Activated CD8-positive, alpha-beta memory T cell treated with anti-CD3 and anti-CD28 coated beads, Interleukin-2, amount 10 ng/mL, durations not matched to agents 7 days and 5 days (primary cell): ENCODE results near the gene SPSB2. TPM values are rescaled to one million over a fixed set of nuclear protein-coding genes. Genes with fewer than 3 reads are reported as not detected.
"Not testable (repeated sequence)": the region's sequence is repeated elsewhere in the genome, so short reads cannot be mapped to it uniquely, and the experiment has no call there.

Experiments used
- ATAC-seq: fragments of 150-1000 bp; cut with Tn5 transposase; one replicate; pipeline ENCODE4 v1.10.0; 2021; ENCODE audit warnings: moderate library complexity
- CTCF ChIA-PET: fragments of 350-600 bp; sonication (Branson Sonifier 250); formaldehyde crosslinking; loops from one replicate; lab custom pipeline; 2021; ENCODE audit warnings: antibody characterized with exemption; lab: Charles Lee
- DNase-seq: peaks from one replicate; pipeline ENCODE4 v3.0.0-alpha.2; 2020
- H3K27ac Mint-ChIP-seq: one replicate; pipeline ENCODE4 v1.8.0; 2021; ENCODE audit warnings: mild to moderate bottlenecking, mixed read lengths
- H3K27me3 Mint-ChIP-seq: one replicate; pipeline ENCODE4 v1.8.0; 2021; ENCODE audit warnings: mixed read lengths
- H3K36me3 Mint-ChIP-seq: one replicate; pipeline ENCODE4 v1.8.0; 2021; ENCODE audit warnings: mild to moderate bottlenecking, mixed read lengths
- H3K4me1 Mint-ChIP-seq: one replicate; pipeline ENCODE4 v1.8.0; 2021; ENCODE audit warnings: mixed read lengths
- H3K4me3 Mint-ChIP-seq: one replicate; pipeline ENCODE4 v1.8.0; 2021; ENCODE audit warnings: mild to moderate bottlenecking, moderate library complexity, mixed read lengths
- H3K9me3 Mint-ChIP-seq: one replicate; pipeline ENCODE4 v1.8.0; 2022; ENCODE audit warnings: low read depth, mixed read lengths
- total RNA-seq, 2 experiments: library from RNA; stranded (reverse); gene quantifications; one replicate each; pipeline ENCODE4 v1.2.3, GENCODE V29; 2021

SPSB2 gene
- total RNA-seq, 2 experiments from 2014 or later: 10.5 to 14.4 TPM

DNA sequence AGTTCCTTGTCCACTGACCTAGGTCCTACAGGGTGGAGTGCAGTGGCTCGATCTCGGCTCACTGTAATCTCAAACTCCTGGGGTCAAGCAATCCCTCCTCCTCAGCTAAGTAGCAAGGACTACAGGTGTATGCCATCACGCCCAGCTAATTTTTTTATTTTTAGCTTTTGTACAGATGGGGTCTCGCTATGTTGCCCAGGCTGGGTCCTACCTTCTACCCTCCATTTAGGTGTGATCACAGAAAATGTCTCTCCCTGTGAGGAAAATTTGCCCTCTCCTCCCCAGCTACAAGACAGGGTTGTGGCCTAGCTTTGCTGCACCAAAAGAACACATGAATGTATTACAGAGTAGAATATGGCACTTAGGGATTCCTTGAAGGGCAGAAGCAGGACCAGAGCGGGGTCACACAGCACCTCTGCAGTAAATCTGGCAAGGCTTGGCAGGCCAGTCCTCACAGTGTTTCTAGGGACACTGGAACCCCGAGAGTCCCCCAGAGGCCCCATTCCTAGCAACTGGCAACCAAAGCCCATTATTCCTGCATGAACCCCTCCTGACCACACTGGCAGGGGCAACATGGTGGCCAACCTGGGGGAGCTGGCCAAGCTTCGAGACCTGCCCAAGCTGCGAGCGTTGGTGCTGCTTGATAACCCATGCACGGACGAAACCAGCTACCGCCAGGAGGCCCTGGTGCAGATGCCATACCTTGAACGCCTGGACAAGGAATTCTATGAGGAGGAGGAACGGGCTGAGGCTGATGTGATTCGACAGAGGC lies 39.2 kb upstream of the SPSB2 start:
- CTCF ChIA-PET: interaction anchor here (1.0 to 2.5 kb wide), 5 partner anchors 12 to 41 kb away, joined by 3 to 12 read pairs (median 6); partner anchors contain the start of gene SPSB2
- ATAC-seq: no peak
- H3K4me3 Mint-ChIP-seq: peak overlapping the region; percentile 92
- H3K27me3 Mint-ChIP-seq: no peaks in the 10 kb centered on the region
- no peak for DNase-seq
- H3K4me1 Mint-ChIP-seq: peaks cover 36% of the 10 kb centered on the region
- peaks cover 11% of the 10 kb centered on the region for H3K36me3 Mint-ChIP-seq
- H3K9me3 Mint-ChIP-seq: no peaks in the 10 kb centered on the region
- H3K27ac Mint-ChIP-seq: peak overlapping the region; percentile 42

DNA sequence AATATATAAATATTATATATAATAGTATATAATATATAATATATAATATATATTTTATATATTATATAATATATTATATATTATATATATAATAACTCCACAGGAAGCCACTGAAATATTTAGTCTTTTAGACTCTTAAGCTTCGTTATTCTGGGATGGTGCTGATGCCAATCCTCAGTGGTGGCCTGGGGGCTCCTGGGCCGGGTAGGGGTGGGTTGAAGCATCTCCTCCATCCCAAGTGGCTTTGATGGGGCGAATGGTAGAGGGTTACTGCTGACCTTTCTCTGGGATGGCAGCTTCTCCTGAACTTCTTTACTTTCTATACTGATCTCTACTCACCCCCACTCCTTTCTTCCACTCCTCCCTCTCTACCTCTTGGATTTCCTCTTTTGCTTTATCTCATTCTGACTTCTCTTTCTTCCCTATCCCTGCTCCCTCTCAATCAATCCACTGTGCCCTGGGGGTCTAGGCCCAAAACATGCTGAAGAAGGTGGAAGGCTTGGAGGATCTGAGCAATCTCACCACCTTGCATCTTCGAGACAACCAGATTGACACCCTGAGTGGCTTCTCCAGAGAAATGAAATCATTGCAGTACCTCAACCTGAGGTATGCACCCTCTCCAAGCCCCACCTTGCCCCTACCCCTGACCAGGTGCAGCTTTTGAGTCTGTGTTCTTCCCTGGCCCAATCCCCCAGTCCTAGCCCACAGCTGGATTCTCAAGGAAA lies 36.5 kb upstream of the SPSB2 start:
- no peak overlapping the region for H3K27ac Mint-ChIP-seq
- DNase-seq (no peak), ATAC-seq (no peak)
- no peaks in the 10 kb centered on the region for H3K36me3 Mint-ChIP-seq
- no peak overlapping the region for H3K4me3 Mint-ChIP-seq
- no peaks in the 10 kb centered on the region for H3K9me3 Mint-ChIP-seq
- CTCF ChIA-PET: interaction anchor here (1.6 to 6.4 kb wide), 5 partner anchors 16 to 40 kb away, joined by 4 to 33 read pairs (median 16); partner anchors contain the start of genes ATN1 and SPSB2
- peaks cover 14% of the 10 kb centered on the region for H3K4me1 Mint-ChIP-seq
- no peaks in the 10 kb centered on the region for H3K27me3 Mint-ChIP-seq

DNA sequence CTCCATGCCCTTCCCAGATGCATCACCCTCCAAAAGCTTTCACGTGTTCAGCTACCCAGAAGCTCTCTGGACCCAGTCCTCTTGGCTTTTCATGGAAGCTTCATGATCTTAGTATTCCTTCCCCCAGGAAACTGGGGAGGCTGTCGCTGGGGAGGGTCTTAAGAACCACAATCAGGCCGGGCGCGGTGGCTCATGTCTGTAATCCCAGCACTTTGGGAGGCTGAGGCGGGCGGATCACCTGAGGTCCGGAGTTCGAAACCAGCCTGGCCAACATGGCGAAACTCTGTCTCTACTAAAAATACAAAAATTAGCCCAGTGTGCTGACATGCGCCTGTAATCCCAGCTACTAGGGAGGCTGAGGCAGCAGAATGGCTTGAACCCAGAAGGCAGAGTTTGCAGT lies 35.0 kb upstream of the SPSB2 start:
- DNase-seq, H3K27ac Mint-ChIP-seq, H3K36me3 Mint-ChIP-seq, H3K9me3 Mint-ChIP-seq, ATAC-seq, H3K27me3 Mint-ChIP-seq, H3K4me1 Mint-ChIP-seq, H3K4me3 Mint-ChIP-seq: not testable (repeated sequence)
- CTCF ChIA-PET: interaction anchor here (1.1 to 6.4 kb wide), 7 partner anchors 11 to 39 kb away, joined by 3 to 33 read pairs (median 10); partner anchors contain the start of genes ATN1 and SPSB2

DNA sequence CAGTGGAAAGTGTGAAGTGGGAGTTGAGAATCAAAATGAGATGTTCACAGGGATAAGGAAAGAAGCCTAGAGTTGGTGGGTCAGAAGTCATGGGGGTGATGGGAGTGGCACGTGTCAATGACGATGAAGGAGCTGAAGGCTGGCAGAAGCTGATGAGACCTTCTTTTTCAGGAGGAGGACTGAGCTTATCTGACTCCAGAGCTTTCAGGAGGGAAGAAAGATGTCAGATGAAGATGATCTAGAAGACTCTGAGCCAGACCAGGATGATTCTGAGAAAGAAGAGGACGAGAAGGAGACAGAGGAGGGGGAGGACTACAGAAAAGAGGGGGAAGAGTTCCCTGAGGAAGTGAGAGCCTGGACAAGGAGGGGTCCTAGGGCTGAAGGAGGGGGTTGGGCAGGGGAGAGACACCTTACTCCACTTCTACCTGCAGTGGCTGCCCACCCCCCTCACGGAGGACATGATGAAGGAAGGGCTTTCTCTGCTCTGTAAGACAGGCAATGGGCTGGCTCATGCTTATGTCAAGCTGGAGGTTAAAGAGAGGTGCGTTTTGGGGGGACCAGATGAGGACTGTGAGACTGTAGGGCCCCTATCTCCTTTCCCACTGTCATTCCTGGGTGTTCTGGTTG lies 32.4 kb upstream of the SPSB2 start:
- Mint-ChIP-seq H3K4me1 (no peaks in the 10 kb centered on the region), H3K27ac (no peak overlapping the region), H3K9me3 (no peaks in the 10 kb centered on the region), H3K27me3 (no peaks in the 10 kb centered on the region), H3K4me3 (no peak overlapping the region), H3K36me3 (no peaks in the 10 kb centered on the region)
- DNase-seq (no peak), ATAC-seq (no peak)
- CTCF ChIA-PET: interaction anchor here (1.0 to 6.4 kb wide), 8 partner anchors 11 to 131 kb away, joined by 3 to 33 read pairs (median 6); partner anchors contain the start of genes ATN1 and SPSB2

DNA sequence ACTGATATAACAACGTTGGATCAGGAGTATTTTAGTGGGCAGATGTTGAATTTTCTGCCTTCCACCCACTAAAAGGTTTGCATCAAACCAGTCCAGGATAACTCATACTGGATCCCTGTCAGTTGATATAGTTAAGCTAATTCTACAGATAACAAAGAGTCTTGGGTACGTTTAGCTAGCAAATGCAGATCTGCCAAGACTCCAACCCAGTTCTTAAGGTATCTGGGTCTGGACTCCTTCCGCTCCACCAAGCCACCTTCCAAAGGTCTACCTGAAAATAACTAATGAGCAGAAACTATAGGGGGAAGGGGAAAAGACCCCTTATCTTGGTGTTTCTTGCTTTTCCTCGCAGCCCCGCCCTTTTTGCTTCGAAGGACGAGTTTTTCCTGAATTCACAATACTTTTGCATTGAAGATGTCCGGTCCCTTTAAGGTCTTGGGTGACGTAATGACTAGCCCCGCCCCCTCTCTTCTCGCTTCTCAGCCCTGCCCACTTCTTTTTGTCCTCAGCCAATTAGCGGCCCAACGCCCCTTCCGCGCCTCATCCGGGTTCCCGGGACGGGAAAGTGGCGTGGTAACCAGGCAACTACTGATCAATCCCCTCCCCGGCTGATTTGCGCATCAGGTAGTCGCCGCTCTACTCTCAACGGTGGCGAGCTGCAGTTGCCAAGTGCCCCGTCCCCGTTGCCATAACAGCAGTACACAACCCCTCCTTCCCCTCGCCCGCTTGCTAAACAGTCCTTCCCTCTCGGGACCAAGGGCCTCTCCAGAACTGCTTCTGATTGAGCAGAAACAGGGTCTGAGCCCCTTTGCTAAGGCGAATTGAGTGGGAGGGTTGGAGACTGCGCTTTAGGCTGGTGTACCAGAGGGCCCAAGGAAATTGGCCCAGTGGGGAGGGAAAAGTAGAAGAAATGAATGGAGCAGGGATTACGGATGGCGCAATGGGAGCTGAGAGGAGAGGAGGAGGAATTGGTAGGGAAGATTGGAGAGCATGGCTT lies 31.5 kb upstream of the SPSB2 start, which contains the start of gene LRRC23:
Gene LRRC23, plus strand, starts transcription at position 543 of the 997 bp plus-strand sequence. CDS start 812 bp downstream, outside the sequence.
- no peak within 1 kb of the TSS for H3K4me3 Mint-ChIP-seq
- peaks cover 3% of the 10 kb centered on the region for H3K4me1 Mint-ChIP-seq
- peak; percentile 98 for ATAC-seq
- H3K27me3 Mint-ChIP-seq: no peaks in the 10 kb centered on the region
- H3K36me3 Mint-ChIP-seq: no peaks in the 10 kb centered on the region
- H3K9me3 Mint-ChIP-seq: no peaks in the 10 kb centered on the region
- CTCF ChIA-PET: interaction anchor here (0.7 to 6.4 kb wide), 9 partner anchors 10 to 130 kb away, joined by 3 to 33 read pairs (median 5); partner anchors contain the start of genes ATN1 and SPSB2
- DNase-seq: peak; percentile 99
- no peak within 1 kb of the TSS for H3K27ac Mint-ChIP-seq

DNA sequence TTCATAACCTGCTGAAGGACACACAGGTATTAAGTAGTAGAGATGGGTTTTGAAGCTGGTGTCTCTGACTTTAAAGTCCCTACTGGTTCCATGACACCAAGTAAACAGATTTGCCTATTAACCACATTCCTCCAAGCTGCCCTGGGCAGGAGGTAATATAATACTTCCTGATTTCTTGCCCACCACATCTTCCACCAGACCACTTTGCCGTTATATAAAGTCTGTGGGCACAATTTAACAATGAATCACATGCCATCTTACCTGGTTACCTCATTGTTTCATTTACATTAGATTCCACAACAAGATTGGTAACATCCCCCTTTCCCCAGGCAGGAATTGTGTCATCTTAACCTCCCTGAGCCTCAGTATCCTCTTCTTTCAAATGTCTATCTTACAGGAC lies 30.6 kb upstream of the SPSB2 start:
- Mint-ChIP-seq H3K4me3 (no peak overlapping the region), H3K9me3 (no peaks in the 10 kb centered on the region), H3K36me3 (no peaks in the 10 kb centered on the region), H3K27me3 (no peaks in the 10 kb centered on the region), H3K4me1 (peaks cover 6% of the 10 kb centered on the region), H3K27ac (no peak overlapping the region)
- DNase-seq (no peak), ATAC-seq (no peak)
- CTCF ChIA-PET: interaction anchor here (2.9 to 6.4 kb wide), 3 partner anchors 12 to 34 kb away, joined by 10 to 33 read pairs (median 28); partner anchors contain the start of gene ATN1

DNA sequence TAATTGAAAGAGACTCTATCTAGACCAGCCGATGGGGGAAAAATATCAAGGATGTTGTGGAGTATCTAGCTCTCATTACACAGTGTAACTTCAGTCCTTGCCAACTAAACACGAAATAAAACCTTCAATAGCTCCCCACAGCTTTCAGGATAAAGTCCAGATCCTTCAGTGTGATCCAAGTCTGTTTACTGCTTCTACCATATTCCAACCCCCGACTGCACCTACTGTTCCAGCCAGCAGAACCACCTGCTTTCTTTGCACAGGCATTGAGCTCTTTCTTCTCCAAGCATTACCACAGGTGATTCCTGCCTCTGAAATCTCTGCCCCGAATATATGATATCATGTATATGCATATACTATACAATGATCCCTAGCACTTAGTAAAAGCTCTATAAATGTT lies 29.3 kb upstream of the SPSB2 start:
- CTCF ChIA-PET: interaction anchor here (1.0 to 5.0 kb wide), 2 partner anchors 11 to 22 kb away, joined by 4 to 28 read pairs; no protein-coding TSS in a partner anchor
- peaks cover 6% of the 10 kb centered on the region for H3K4me1 Mint-ChIP-seq
- H3K36me3 Mint-ChIP-seq: no peaks in the 10 kb centered on the region
- no peaks in the 10 kb centered on the region for H3K9me3 Mint-ChIP-seq
- H3K27ac Mint-ChIP-seq: no peak overlapping the region
- H3K4me3 Mint-ChIP-seq: no peak overlapping the region
- DNase-seq (no peak), ATAC-seq (no peak)
- no peaks in the 10 kb centered on the region for H3K27me3 Mint-ChIP-seq

DNA sequence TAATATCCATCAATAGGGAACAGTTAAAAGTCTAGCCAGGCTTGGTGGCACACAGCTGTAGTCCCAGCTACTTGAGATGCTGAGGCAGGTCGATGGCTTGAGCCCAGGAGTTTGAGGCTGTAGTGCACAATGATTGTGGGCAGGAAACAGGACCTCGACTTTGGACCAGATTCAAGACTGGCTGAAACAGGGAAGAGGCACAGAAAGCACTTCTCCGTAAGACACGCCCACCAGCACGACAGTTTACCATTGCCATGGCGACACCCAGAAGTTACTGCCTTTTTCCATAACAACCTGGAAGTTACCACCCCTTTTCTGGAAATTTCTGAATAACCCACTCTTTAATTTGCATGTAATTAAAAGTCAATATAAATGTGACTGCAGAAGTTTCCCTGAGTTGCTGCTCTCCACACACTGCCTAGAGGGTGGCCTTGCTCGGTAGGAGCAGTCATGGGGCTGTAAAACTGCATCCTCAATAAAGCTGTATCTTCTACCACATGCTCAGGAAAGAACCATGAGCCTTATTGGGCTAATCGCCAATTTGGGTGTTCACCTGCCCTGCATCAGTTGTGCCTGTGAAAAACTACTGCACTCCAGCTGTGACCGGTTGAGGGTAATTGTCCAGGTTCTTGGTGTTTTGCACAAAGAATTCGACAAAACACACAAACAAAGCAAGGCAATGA lies 26.9 kb upstream of the SPSB2 start:
- DNase-seq: no peak
- H3K27me3 Mint-ChIP-seq: no peaks in the 10 kb centered on the region
- CTCF ChIA-PET: interaction anchor here (1.1 to 1.8 kb wide), 3 partner anchors 9 to 209 kb away, joined by 3 to 6 read pairs (median 3); partner anchors contain the start of gene C1RL

DNA sequence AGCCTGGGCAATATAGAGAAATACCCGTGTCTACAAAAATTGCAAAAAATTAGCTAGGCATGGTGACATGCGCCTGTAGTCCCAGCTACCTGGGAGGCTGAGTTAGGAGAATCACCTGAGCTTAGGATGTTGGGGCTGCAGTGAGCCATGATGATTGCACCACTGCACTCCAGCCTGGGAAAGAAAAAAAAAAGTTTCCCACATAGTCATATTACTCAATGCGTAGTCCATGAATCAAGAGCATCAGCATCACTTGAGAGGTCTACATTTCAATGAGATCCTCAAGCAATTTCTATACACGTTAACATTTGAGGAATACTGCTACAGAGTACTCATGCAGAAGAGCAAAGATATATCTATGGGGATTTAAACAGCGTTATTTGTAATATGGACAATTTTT lies 26.3 kb upstream of the SPSB2 start:
- Mint-ChIP-seq H3K27me3 (no peaks in the 10 kb centered on the region), H3K27ac (no peak overlapping the region), H3K36me3 (no peaks in the 10 kb centered on the region), H3K4me1 (peaks cover 6% of the 10 kb centered on the region), H3K9me3 (no peaks in the 10 kb centered on the region), H3K4me3 (no peak overlapping the region)
- DNase-seq (no peak), ATAC-seq (no peak)
- CTCF ChIA-PET: interaction anchor here (1.1 to 1.8 kb wide), 3 partner anchors 8 to 210 kb away, joined by 3 to 6 read pairs (median 3); partner anchors contain the start of gene C1RL

More for the DNA sequence above, 26.9 kb upstream of the SPSB2 start:
- H3K27ac Mint-ChIP-seq: no peak overlapping the region
- no peak overlapping the region for H3K4me3 Mint-ChIP-seq
- H3K9me3 Mint-ChIP-seq: no peaks in the 10 kb centered on the region
- ATAC-seq: no peak
- peaks cover 6% of the 10 kb centered on the region for H3K4me1 Mint-ChIP-seq
- H3K36me3 Mint-ChIP-seq: no peaks in the 10 kb centered on the region

DNA sequence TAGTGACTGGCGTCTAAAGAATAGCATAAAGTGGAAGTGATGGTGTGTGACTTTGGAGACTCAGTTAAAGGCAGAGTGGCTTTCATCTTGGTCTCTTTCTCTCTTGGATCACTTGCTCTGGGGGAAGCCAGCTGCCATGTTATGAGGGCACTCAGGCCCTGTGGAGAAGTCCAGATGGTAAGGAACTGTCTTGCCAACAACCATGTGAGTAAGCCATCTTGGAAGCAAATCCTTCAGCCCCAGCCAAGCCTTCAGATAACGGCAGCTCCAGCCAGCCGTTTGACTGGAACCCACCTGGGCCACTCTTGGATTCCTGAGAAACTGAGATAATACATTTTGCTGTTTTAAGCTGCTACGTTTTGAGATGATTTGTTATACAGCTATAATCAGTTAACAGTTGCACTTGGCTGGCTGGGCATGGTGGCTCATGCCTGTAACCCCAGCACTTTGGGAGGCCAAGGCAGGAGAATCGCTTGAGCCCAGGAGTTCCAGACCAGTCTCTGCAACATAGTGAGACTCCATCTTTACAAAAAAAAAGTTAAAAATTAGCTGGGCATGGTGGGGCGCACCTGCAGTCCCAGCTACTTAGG lies 23.8 kb upstream of the SPSB2 start:
- DNase-seq (no peak), ATAC-seq (no peak)
- CTCF ChIA-PET: interaction anchor here (0.9 to 1.3 kb wide), 4 partner anchors 24 to 64 kb away, joined by 3 to 5 read pairs (median 4); partner anchors contain the start of gene SPSB2
- Mint-ChIP-seq H3K36me3 (peaks cover 2% of the 10 kb centered on the region), H3K9me3 (no peaks in the 10 kb centered on the region), H3K4me3 (no peak overlapping the region), H3K27me3 (no peaks in the 10 kb centered on the region), H3K27ac (no peak overlapping the region), H3K4me1 (peaks cover 13% of the 10 kb centered on the region)

DNA sequence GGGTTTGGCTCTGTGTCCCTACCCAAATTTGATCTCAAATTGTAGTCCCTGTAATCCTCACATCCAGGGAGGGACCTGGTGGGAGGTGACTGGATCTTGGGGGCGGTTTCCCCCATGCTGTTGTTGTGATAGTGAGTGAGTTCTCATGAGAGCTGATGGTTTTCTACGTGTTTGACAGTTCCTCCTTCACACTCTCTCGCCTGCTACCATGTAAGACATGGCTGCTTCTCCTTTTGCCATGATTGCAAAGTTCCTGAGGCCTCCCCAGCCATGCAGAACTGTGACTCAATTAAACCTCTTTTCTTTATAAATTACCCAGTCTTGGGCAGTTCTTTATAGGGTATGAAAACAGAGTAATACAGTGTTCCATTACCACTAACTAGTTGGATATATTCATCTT lies 21.2 kb upstream of the SPSB2 start:
- DNase-seq (no peak), ATAC-seq (no peak)
- CTCF ChIA-PET: interaction anchor here (0.7 to 5.2 kb wide), 4 partner anchors 10 to 295 kb away, joined by 4 to 90 read pairs (median 4); partner anchors contain the start of genes LRRC23 and SPSB2
- Mint-ChIP-seq H3K4me1 (peaks cover 23% of the 10 kb centered on the region), H3K27ac (no peak overlapping the region), H3K4me3 (no peak overlapping the region), H3K36me3 (peaks cover 5% of the 10 kb centered on the region), H3K9me3 (no peaks in the 10 kb centered on the region), H3K27me3 (no peaks in the 10 kb centered on the region)
